Osteoblast (primary cell): ENCODE results near the gene TEX22. TPM values are rescaled to one million over a fixed set of nuclear protein-coding genes. Genes with fewer than 3 reads are reported as not detected.

Experiments
- DNase-seq: peaks from one replicate; pipeline ENCODE4 v3.0.0; 2011; ENCODE audit warnings: low spot score, mixed read lengths; ENCODE audit not compliant: insufficient read length; ENCODE audit errors: missing footprints
- H2AFZ ChIP-seq: 2 replicates; pipeline ENCODE4 v1.6.0; 2011; ENCODE audit warnings: mild to moderate bottlenecking, low read length
- H3K27ac ChIP-seq: 2 replicates; pipeline ENCODE4 v1.5.1; 2011; ENCODE audit warnings: mild to moderate bottlenecking, low read depth, low read length, moderate library complexity
- H3K27me3 ChIP-seq: 2 replicates; pipeline ENCODE4 v1.6.0; 2012; ENCODE audit warnings: mild to moderate bottlenecking, control low read depth, inconsistent platforms, low read length, moderate library complexity; ENCODE audit not compliant: insufficient read depth
- H3K36me3 ChIP-seq: 2 replicates; pipeline ENCODE4 v1.5.1; 2011; ENCODE audit warnings: mild to moderate bottlenecking, low read length, control low read depth, moderate library complexity; ENCODE audit not compliant: insufficient read depth
- H3K4me1 ChIP-seq: 2 replicates; pipeline ENCODE4 v1.5.1; 2011; ENCODE audit warnings: mild to moderate bottlenecking, low read length, control low read depth, moderate library complexity; ENCODE audit not compliant: insufficient read depth
- H3K4me2 ChIP-seq: 2 replicates; pipeline ENCODE4 v1.6.0; 2011; ENCODE audit warnings: mild to moderate bottlenecking, low read length; ENCODE audit not compliant: insufficient read depth
- H3K4me3 ChIP-seq: fragments of 200-600 bp; sonication (generic); 3 replicates; pipeline ENCODE4 v1.5.1; 2012; ENCODE audit warnings: mild to moderate bottlenecking, low read length, inconsistent platforms; ENCODE audit not compliant: insufficient read depth
- H3K79me2 ChIP-seq: 2 replicates; pipeline ENCODE4 v1.6.0; 2012; ENCODE audit warnings: mild to moderate bottlenecking, low read length, control low read depth, inconsistent platforms; ENCODE audit not compliant: insufficient read depth
- H3K9me3 ChIP-seq: 2 replicates; pipeline ENCODE4 v1.5.1; 2011; ENCODE audit warnings: low read depth, low read length, control low read depth
- H4K20me1 ChIP-seq: 2 replicates; pipeline ENCODE4 v1.6.0; 2012; ENCODE audit warnings: mild to moderate bottlenecking, low read length, control low read depth; ENCODE audit not compliant: insufficient read depth
- CTCF ChIP-seq: IDR thresholded peaks from 2 replicates; pipeline ENCODE4 v1.5.1; 2011; ENCODE audit warnings: mild to moderate bottlenecking, low read depth, low read length, moderate library complexity; ENCODE audit errors: extremely low read depth
- total RNA-seq: library from RNA; depleted of rRNA; stranded (reverse); fragments of >200 nt; gene quantifications from 2 replicates; pipeline ENCODE4 v1.2.3, GENCODE V29; 2012

TEX22 gene
- total RNA-seq, 1 donor: under 0.01 TPM

DNA sequence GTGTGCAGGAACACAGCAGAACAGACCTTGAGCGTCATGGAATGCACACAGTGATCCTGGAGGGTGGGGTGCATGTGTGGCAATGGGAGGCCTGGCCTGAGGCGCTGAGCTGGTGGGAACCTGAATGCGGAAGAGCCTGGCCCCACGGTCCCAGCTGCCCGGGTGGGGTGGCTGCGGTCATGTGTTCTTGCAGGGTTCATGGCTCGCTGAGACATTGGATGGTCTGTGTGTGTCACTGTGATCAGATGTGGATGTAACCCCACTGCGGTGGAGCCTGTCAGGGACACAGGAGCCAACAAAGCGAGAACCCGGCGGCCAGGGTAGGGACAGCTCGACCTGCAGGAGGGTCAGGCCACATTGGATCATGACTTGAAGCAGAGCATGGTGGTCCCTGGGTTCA is 44.5 kb downstream of the TEX22 start:
- TF ChIP-seq CTCF: no peak
- H3K36me3 ChIP-seq: peaks cover 8% of the 10 kb centered on the region
- no peak overlapping the region for H3K27ac ChIP-seq
- H3K4me2 ChIP-seq: no peak overlapping the region
- peaks cover 48% of the 10 kb centered on the region for H3K79me2 ChIP-seq
- H2AFZ ChIP-seq: no peak overlapping the region
- H3K4me1 ChIP-seq: no peaks in the 10 kb centered on the region
- peaks cover 32% of the 10 kb centered on the region for H4K20me1 ChIP-seq
- H3K4me3 ChIP-seq: no peak overlapping the region
- no peak for DNase-seq
- H3K27me3 ChIP-seq: no peaks in the 10 kb centered on the region
- no peaks in the 10 kb centered on the region for H3K9me3 ChIP-seq

- H3K4me2 ChIP-seq: no peak overlapping the region
- peaks cover 8% of the 10 kb centered on the region for H3K36me3 ChIP-seq
- H3K4me1 ChIP-seq: no peaks in the 10 kb centered on the region
- no peak overlapping the region for H2AFZ ChIP-seq
- peaks cover 42% of the 10 kb centered on the region for H3K79me2 ChIP-seq
- no peaks in the 10 kb centered on the region for H3K27me3 ChIP-seq
- peaks cover 20% of the 10 kb centered on the region for H4K20me1 ChIP-seq
- no peak overlapping the region for H3K27ac ChIP-seq
- H3K4me3 ChIP-seq: no peak overlapping the region
- no peaks in the 10 kb centered on the region for H3K9me3 ChIP-seq
- DNase-seq: no peak
- TF ChIP-seq CTCF: no peak
These were observed 46.5 kb downstream of the TEX22 start for GRCh38 chr14:105444859-105445258.

- no peak for TF ChIP-seq CTCF
- no peak for DNase-seq
- Histone ChIP-seq H3K4me3 (no peak overlapping the region), H4K20me1 (peaks cover 19% of the 10 kb centered on the region), H3K27ac (no peak overlapping the region), H3K27me3 (no peaks in the 10 kb centered on the region), H3K9me3 (no peaks in the 10 kb centered on the region), H3K36me3 (peaks cover 12% of the 10 kb centered on the region), H3K79me2 (peaks cover 37% of the 10 kb centered on the region), H2AFZ (no peak overlapping the region), H3K4me1 (no peaks in the 10 kb centered on the region), H3K4me2 (no peak overlapping the region)
These were observed 47.0 kb downstream of the TEX22 start for GRCh38 chr14:105445290-105445689.

- no peak overlapping the region for H2AFZ ChIP-seq
- peaks cover 20% of the 10 kb centered on the region for H3K36me3 ChIP-seq
- H3K4me3 ChIP-seq: no peak overlapping the region
- H3K4me2 ChIP-seq: no peak overlapping the region
- H3K27ac ChIP-seq: no peak overlapping the region
- peaks cover 31% of the 10 kb centered on the region for H3K79me2 ChIP-seq
- no peak for TF ChIP-seq CTCF
- H3K4me1 ChIP-seq: no peaks in the 10 kb centered on the region
- peaks cover 16% of the 10 kb centered on the region for H4K20me1 ChIP-seq
- DNase-seq: no peak
- no peaks in the 10 kb centered on the region for H3K9me3 ChIP-seq
- no peaks in the 10 kb centered on the region for H3K27me3 ChIP-seq
These were observed 47.8 kb downstream of the TEX22 start for GRCh38 chr14:105445901-105446845.
